WERI-Rb-1 (cell line): Measurements from ENCODE around the gene CASZ1.

Experiments
- DNase-seq: peaks from one replicate; pipeline ENCODE4 v3.0.0-alpha.2; 2020
- H3K27ac ChIP-seq: fragments of 250-450 bp; sonication (Bioruptor Pico); 2 replicates; pipeline ENCODE4 v1.5.1; 2020; ENCODE audit warnings: mild to moderate bottlenecking, moderate library complexity
- H3K27me3 ChIP-seq: fragments of 250-450 bp; sonication (Bioruptor Pico); 2 replicates; pipeline ENCODE4 v1.5.1; 2021; ENCODE audit warnings: mild to moderate bottlenecking, low read depth, moderate library complexity; ENCODE audit not compliant: insufficient read depth, severe bottlenecking
- H3K36me3 ChIP-seq: fragments of 250-450 bp; sonication (Bioruptor Pico); 2 replicates; pipeline ENCODE4 v1.5.1; 2020; ENCODE audit warnings: mild to moderate bottlenecking, moderate library complexity
- H3K4me3 ChIP-seq: 2 replicates; pipeline ENCODE4 v1.5.1; 2011; ENCODE audit warnings: low read depth, mild to moderate bottlenecking, control low read depth, low read length
- H3K9me3 ChIP-seq: fragments of 250-450 bp; sonication (Bioruptor Pico); 2 replicates; pipeline ENCODE4 v1.5.1; 2021; ENCODE audit warnings: mild to moderate bottlenecking, moderate library complexity; ENCODE audit not compliant: severe bottlenecking
- CTCF ChIP-seq: IDR thresholded peaks from 2 replicates; pipeline ENCODE4 v1.5.1; 2011; ENCODE audit warnings: low read depth, mild to moderate bottlenecking, control low read depth, inconsistent platforms, low read length

The CASZ1 gene

GRCh38 chr1:10827377-10828333 lies 31.2 kb upstream of the CASZ1 start:
- H3K27me3 ChIP-seq, result no peaks in the 10 kb centered on the region
- H3K4me3 ChIP-seq, result no peak overlapping the region
- no peak for TF ChIP-seq CTCF
- DNase-seq, result no peak
- H3K27ac ChIP-seq, result no peak overlapping the region
- no peaks in the 10 kb centered on the region for H3K36me3 ChIP-seq
- H3K9me3 ChIP-seq, result no peaks in the 10 kb centered on the region

- H3K9me3 ChIP-seq, result no peaks in the 10 kb centered on the region
- no peaks in the 10 kb centered on the region for H3K36me3 ChIP-seq
- TF ChIP-seq CTCF, result no peak
- no peak overlapping the region for H3K27ac ChIP-seq
- no peak for DNase-seq
- H3K27me3 ChIP-seq, result no peaks in the 10 kb centered on the region
- no peak overlapping the region for H3K4me3 ChIP-seq
Measured at GRCh38 chr1:10825592-10825991, 29.1 kb upstream of the CASZ1 start.

- Histone ChIP-seq H3K36me3 (no peaks in the 10 kb centered on the region), H3K9me3 (no peaks in the 10 kb centered on the region), H3K27me3 (no peaks in the 10 kb centered on the region), H3K27ac (no peak overlapping the region), H3K4me3 (no peak overlapping the region)
- no peak for DNase-seq
- TF ChIP-seq CTCF, result no peak
Measured at GRCh38 chr1:10824821-10825540, 28.5 kb upstream of the CASZ1 start.

GRCh38 chr1:10823000-10823401 lies 26.6 kb upstream of the CASZ1 start:
- Histone ChIP-seq H3K9me3 (no peaks in the 10 kb centered on the region), H3K4me3 (no peak overlapping the region), H3K27me3 (no peaks in the 10 kb centered on the region), H3K36me3 (no peaks in the 10 kb centered on the region), H3K27ac (no peak overlapping the region)
- TF ChIP-seq CTCF, result no peak
- DNase-seq, result no peak

GRCh38 chr1:10821388-10821787 lies 24.9 kb upstream of the CASZ1 start:
- no peak for DNase-seq
- Histone ChIP-seq H3K27me3 (no peaks in the 10 kb centered on the region), H3K36me3 (no peaks in the 10 kb centered on the region), H3K27ac (no peak overlapping the region), H3K9me3 (no peaks in the 10 kb centered on the region), H3K4me3 (no peak overlapping the region)
- no peak for TF ChIP-seq CTCF
